ENCODE measurements around the gene RTEL1.
"Not testable (repeated sequence)": the region's sequence is repeated elsewhere in the genome, so short reads cannot be mapped to it uniquely, and the experiment has no call there.

RTEL1 gene

GRCh38 chr20:63671695-63672094 is 13.6 kb downstream of the RTEL1 start:
- DNase-seq = not testable (repeated sequence)

GRCh38 chr20:63672666-63673065 is 14.6 kb downstream of the RTEL1 start:
- no peak for DNase-seq

- DNase-seq = no peak
These were observed 15.8 kb downstream of the RTEL1 start for GRCh38 chr20:63673951-63674350.

- no peak for DNase-seq
These were observed 17.7 kb downstream of the RTEL1 start for GRCh38 chr20:63675681-63676368.

- DNase-seq = no peak
These were observed 20.0 kb downstream of the RTEL1 start for GRCh38 chr20:63678071-63678470.

- DNase-seq = no peak
These were observed 20.8 kb downstream of the RTEL1 start for GRCh38 chr20:63678667-63679465.

GRCh38 chr20:63679799-63680305 is 21.7 kb downstream of the RTEL1 start:
- no peak for DNase-seq

GRCh38 chr20:63680427-63680826 is 22.3 kb downstream of the RTEL1 start:
- no peak for DNase-seq

- no peak for DNase-seq
These were observed 22.9 kb downstream of the RTEL1 start for GRCh38 chr20:63680857-63681608.

GRCh38 chr20:63681609-63682142 is 23.6 kb downstream of the RTEL1 start:
- no peak for DNase-seq

- DNase-seq = no peak
These were observed 24.4 kb downstream of the RTEL1 start for GRCh38 chr20:63682384-63683139.

- DNase-seq = no peak
These were observed 27.3 kb downstream of the RTEL1 start for GRCh38 chr20:63685269-63686026.

GRCh38 chr20:63686094-63686491 is 28.0 kb downstream of the RTEL1 start:
- DNase-seq = no peak

GRCh38 chr20:63686492-63687321 is 28.6 kb downstream of the RTEL1 start:
- DNase-seq = no peak

GRCh38 chr20:63687419-63688178 is 29.5 kb downstream of the RTEL1 start:
- no peak for DNase-seq

- no peak for DNase-seq
These were observed 30.3 kb downstream of the RTEL1 start for GRCh38 chr20:63688228-63689045.

- DNase-seq = no peak
These were observed 31.2 kb downstream of the RTEL1 start for GRCh38 chr20:63689046-63690002.

Measured in NCI-H526 (cell line).